GM21825 (cell line): Measurements from ENCODE around the gene MMP24.
"Not testable (repeated sequence)": the region's sequence is repeated elsewhere in the genome, so short reads cannot be mapped to it uniquely, and the experiment has no call there.

Experiments
- ATAC-seq: cut with Tn5 transposase; IDR thresholded peaks from one replicate; pipeline ENCODE4 v1.9.1; 2021; ENCODE audit warnings: mild to moderate bottlenecking, moderate library complexity; ENCODE audit not compliant: unreplicated experiment

The MMP24 gene

DNA sequence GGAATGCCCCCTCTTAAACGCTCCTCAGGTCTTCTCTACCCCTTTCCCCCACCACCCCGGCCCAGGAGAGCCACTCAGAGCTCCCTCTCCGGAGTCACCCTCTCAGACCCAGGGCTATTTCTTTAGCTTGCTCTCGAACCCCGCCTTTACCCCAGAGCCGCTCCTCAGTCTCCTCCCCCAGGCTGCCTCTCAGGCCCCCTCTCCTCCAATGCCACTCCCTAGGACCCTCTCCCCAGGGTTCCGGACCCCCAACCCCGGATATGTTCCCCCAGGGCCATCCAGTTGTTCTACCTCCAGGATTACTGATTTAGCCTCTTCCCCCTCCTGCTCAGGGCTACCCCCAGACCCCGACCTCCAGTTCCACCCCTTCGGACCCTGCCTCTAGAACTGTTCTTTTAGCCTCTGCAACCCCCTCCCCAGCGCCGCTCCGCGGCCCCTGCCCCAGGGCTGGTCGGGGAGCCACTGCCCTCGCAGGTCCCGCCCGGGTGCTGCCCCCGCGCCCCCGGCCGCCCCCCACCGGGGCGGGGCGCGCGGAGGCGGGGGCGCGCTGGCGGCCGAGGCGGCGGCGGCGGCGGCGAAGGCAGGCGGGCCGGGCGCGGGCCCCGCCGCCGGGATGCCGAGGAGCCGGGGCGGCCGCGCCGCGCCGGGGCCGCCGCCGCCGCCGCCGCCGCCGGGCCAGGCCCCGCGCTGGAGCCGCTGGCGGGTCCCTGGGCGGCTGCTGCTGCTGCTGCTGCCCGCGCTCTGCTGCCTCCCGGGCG, at the start of gene MMP24:
Gene MMP24 (plus strand): TSS at position 565 of the 758 bp plus-strand sequence. CDS start 49 bp downstream, at position 614.
- no peak for ATAC-seq

DNA sequence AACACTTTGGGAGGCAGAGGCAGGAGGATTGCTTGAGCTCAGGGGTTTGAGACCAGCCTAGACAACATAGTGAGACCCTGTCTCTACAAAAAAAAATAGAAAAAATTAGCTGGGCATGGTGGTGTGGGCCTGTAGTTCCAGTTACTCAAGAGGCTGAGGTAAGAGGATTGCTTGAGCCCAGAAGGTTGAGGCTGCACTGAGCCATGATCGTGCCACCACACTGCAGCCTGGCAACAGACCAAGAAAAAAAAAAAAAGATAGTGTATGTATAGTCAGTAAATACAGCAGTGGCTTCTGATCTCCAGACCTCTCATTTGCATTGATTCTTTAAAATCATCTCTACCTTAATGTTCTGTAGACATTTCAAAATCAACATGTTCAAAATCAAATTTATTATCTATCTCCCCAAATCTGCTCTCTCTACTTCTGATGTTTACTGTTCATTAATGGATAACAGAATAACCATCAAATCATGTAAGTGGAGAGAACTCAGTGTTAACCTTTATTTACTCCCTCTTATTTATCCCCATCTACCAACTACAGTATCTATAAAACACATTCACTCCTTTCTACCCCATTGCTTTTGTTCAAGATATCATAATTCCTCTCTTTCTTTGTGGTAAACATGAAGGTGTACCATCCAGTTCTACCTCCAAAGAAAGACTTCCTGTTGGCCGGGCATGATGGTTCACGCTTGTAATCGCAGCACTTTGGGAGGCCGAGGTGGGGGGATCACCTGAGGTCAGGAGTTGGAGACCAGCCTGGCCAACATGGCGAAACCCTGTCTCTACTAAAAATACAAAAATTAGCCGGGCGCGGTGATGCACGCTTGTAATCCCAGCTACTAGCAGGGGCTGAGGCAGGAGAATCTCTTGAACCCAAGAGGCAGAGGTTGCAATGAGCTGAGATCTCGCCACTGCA, 46.9 kb upstream of the MMP24 start:
- ATAC-seq: no peak

DNA sequence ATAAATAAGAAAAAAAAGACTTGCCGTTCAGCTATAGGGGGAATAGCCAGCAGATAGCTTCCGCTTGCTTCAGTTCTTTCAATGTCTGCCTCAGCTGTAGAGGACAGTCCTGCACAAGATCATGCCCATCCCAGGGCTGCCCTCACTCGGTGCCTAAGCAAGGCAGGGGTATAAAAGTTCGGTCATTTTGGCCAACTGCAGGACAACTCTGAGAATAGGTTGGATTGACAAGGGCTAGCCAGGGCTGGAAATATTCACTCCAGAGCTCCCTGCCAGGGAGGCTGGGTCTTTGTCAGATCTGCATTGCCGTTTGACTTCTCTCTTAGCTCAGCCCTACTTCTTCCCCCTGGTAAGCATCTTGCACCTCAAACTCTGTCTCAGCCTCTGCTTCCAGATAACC, 46.2 kb upstream of the MMP24 start:
- ATAC-seq: no peak

DNA sequence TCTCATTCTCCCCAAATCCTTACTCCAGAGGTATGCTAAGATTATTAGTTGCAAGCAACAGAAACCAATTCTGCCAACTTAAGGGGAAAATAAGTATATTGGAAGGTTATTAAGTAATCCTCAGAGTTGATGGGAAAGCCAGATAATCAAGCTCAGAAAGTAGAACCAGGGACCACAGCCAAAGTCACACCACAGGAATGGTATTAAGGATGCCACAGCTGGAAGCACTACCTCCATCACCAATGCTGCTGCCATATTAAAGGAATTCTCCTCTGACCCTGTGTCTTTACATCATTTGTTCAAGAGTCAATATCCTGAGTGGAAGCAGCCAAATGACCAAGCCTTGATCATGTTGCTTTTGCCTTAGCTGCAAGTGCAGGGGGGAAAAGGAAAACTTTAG, 44.8 kb upstream of the MMP24 start:
- ATAC-seq: no peak

DNA sequence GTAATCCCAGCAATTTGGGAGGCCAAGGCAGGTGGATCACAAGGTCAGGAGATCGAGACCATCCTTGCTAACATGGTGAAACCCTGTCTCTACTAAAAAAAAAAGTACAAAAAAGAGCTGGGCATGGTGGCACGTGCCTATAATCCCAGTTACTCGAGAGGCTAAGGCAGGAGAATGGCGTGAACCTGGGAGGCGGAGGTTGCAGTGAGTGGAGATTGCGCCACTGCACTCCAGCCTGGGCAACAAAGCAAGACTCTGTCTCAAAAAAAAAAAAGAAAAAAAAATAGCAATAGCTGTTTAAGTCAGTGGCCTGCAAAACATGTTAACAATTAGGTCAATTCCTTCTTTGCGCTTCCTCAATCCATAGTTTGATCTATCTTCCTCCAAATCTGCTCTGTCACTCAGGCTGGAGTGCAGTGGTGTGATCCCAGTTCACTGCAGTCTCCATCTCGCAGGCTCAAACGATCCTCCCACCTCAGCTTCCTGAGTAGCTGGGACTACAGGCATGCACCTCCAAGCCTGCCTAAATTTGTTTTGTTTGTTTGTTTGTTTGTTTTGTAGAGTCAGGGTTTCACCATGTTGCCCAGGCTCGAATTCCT, 39.7 kb upstream of the MMP24 start:
- ATAC-seq: not testable (repeated sequence)

DNA sequence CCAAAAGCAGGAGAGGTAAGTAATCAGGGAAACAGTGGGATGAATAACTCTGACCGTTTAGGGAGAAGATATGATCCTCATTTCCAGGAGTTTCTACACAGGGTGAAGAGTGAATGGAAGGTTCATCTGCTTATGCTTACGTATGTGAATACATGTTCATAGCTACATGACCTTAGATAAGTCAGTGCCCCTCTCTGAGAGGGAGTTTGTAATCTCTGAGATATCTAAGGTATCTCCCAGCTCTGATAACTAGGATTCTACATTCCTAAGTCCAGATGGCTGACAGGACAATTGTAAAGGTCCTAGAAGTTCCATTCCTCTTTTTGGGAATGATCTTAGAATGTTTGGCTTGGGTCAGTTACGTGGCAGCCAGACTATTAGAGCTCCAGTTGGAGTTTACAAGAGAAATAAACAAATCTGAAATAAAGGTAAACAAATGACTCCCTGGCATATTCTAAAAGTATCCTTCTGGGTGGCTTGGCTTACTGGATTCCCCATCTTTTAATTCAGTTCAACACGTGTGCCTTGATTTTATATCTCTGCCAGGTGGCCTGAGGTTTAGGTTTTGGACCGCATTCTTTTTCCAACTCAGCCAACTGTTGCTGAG, 38.8 kb upstream of the MMP24 start:
- ATAC-seq: no peak

DNA sequence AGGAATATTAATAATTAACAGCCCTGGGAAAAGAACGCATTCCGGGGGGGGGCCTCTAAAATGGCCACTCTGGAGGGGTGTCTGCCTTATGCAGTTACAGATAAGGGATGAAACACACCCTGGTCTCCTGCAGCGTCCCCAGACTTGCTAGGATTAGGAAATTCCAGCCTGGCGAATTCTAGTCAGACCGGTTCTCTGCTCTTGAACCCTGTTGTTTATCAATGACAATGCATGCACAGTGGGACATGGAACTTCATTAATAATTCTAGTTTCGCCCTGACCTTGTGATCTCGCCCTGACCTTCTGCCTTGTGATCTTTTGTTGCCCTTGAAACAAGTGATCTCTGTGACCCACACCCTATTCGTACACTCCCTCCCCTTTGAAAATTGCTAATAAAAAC, 37.3 kb upstream of the MMP24 start:
- not testable (repeated sequence) for ATAC-seq

DNA sequence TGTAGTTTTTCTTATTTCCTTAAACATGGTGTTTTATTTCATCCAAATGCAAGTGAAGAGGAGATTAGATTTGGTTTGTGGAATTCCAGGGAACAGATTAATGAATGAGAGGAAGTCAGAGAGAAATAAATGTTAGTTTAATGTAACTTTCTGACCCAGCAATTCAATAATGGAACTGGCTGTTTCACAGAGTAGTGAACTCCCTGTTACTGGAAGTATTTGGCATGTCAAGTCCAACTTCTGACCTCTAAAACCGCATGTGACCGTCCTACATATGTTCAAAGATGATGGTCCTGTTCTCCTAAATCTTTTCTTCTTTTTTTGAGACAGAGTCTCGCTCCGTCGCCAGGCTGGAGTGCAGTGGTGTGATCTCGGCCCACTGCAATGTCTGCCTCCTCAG, 35.9 kb upstream of the MMP24 start:
- ATAC-seq: no peak

DNA sequence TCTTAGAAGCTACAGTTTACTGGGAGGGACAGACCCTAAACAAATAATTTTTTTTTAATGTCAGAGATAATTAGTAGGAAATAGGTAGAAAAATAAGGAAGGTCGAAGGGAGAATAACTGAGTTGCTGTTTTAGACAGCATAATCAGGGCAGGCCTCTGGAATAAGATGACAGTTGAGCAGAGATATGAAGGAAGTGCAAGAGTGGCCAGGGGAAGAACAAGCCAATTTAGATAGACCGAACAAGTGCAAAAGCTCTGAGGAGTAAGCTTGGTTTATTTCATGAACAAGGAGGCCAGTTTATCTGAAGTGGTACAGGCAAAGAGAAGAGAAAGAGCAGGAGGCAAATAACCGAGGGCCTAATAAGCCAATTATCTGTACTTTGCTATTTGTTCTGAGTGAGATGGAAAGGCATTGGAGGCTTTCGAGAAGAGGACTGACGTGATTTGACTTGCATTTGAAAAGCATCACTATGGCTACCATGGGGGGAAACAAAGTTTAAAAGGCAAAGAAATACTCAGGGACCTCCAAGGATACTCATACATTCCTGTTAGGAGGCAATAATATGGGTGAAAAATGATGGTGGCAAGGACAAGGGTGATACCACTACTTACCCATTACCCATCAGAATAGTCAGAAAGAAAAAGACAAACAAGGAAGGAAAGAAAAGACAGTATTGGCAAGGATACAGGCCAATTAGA, 34.9 kb upstream of the MMP24 start:
- ATAC-seq: no peak

DNA sequence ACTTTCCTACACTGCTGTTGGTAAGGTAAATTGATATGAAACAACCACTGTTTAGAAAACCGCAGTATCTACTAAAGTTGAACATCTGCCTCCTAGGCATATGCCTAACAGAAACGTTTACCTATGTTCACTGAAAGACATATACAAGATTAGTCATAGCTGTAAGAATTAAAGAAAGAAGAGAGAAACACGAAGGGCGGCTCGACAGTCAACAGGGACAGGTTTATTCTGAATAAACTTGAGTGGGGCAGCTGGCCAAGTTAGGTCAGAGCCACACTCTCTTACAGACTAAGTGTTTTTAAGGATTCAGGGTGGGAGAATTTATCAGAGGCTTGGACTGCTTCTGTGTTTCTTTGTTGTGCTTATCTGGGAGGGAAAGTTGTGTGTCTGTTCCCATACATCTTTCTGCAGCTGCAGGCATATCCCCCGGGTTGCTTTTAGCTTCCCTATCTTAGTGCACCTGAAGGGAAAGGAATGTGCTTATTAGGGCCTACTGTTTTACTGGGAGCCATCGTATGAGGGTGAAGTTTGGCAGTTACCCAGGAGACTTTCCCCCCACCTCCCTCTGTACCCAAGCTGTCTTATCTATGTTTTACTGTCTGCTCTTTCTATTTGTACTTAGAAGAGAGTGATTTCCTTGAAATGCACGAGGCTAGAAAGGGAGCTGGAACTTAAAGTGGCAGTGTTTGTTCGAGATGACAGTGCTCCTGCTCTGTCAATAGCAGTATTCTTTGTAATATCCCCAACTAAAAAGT, 34.2 kb upstream of the MMP24 start:
- no peak for ATAC-seq

DNA sequence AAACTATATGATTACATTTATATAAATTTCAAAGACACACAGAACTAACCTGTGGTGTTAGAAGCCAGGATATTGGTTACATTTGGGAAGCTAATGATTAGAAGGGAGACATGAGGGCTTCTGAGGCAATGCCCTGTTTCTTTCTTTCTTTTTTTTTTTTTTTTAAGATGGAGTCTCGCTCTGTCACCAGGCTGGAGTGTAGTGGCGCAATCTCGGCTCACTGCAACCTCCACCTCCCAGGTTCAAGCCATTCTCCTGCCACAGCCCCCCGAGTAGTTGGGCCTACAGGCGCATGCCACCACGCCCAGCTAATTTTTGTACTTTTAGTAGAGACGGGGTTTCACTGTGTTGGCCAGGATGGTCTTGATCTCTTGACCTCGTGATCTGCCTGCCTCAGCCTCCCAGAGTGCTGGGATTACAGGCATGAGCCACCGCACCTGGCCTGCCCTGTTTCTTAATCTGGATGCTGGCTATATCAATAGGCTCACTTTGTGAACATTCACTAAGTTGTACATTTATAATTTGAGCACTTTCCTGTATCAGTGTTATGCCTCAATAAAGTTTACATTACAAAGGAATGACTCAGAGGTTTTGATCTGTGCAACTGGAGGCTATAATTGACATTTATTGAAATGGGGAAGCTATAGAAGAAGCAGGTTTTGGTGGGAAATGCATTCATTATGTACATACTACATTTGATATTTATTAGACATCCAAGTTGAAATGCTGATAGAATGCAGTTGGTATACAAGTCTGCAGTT, 33.3 kb upstream of the MMP24 start:
- ATAC-seq: not testable (repeated sequence)

DNA sequence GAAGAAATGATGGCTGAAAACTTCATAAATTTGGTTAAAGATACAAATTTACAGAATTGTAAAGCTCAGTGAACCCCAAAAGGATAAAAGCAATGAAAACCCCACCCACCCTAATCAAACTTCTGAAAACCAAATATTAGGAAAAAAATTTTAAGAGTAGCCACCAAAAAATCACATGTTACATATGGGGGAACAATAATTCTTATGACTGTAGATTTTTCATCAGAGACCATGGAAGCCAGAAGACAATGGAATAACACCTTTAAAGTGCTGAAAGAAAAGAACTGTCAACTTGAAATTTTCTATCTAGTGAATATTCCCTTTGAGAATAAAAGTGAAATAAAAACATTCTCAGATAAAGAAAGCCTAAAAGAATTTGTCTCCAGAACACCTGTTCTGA, 30.2 kb upstream of the MMP24 start:
- no peak for ATAC-seq

DNA sequence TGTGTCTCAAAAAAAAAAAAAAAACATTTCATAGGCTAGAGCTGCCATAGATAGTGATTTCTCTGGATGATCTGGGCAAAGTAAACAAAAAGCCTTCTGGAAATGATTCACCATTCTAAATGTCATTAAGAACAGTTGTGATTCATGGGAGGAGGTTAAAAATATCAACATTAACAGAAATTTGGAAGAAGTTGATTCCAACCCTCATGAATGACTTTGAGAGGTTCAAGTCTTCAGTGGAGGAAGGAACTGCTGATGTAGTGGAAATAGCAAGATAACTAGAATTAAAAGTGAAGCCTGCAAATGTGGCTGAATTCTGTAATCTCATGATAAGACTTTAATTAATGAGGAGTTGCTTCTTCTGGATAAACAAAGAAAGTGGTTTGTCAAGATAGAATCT, 26.8 kb upstream of the MMP24 start:
- ATAC-seq: no peak

DNA sequence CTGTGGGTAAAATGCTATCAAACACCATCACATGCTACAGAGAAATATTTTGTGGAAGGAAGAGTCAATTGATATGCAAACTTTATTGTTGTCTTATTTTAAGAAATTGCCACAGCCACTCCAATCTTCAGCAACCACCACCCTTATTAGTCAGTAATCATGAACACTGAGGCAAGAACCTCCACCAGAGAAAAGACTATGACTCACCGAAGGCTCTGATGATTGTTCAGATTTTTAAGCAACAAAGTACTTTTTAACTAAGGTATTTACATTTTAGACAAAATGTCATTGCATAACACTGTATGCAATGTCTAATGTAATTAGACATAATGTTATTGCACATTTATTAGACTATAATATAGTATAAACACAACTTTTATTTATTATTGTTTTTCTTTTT, 26.2 kb upstream of the MMP24 start:
- ATAC-seq: no peak

DNA sequence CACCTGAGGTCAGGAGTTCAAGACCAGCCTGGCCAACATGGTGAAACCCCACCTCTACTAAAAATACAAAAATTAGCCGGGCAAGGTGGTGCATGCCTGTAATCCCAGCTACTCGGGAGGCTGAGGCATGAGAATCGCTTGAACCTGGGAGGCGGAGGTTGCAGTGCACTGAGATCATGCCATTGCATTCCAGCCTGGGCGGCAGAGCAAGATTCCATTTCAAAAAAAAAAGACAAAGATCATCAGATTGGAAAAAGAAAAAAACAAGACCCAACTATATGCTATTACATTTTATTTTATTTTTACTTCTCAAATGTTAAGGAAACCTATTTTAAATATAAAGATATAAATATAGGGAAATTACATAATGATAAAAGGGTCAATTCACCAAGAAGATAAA, 25.0 kb upstream of the MMP24 start:
- not testable (repeated sequence) for ATAC-seq

DNA sequence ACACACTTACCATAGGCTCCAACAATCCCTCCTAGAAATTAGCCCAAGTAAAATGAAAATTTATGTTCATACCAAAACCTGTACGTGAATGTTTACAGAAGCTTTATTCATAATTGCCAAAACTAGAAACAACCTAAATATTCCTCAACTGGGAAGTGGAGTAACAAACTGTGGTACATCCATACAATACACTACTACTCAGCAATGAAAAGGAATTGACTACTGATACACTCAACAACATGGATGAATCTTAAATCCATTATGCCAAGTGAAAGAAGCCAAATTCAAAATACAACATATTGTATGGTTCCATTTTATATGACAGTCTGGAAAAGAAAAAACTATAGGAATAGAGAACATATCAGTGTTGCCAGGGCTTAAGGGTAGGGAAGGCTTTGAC, 19.7 kb upstream of the MMP24 start:
- ATAC-seq: no peak

DNA sequence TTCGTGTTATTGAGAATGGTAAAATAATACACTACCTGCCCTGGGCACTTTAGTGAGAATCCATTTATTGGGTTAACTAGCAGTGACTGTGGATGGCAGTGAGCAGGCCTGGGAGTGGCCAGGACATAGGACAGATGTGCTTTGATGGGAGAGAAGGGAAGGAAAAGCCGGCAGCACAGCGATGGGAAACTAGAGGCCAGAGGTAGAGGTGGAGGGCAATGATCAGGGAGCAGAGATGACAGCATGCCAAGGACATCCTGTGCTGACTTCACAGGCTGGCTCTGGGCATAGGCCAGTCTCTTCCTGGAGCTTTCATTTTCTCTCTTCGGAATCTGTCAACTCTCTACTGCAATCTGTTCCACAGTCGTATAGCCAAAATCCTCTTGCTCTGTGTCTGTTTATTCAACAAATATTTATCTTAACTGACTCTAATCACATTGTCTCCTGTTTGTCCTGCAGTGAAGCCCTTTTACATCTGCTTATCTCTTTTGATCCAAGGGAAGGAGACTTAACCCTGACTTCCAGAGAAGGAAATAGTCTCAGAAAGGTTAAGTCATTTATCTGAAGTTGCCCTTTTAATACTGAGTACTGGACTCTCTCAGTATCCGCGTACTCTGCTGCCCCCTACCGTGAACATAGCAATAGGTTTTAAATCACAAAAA, 18.4 kb upstream of the MMP24 start:
- ATAC-seq: no peak

DNA sequence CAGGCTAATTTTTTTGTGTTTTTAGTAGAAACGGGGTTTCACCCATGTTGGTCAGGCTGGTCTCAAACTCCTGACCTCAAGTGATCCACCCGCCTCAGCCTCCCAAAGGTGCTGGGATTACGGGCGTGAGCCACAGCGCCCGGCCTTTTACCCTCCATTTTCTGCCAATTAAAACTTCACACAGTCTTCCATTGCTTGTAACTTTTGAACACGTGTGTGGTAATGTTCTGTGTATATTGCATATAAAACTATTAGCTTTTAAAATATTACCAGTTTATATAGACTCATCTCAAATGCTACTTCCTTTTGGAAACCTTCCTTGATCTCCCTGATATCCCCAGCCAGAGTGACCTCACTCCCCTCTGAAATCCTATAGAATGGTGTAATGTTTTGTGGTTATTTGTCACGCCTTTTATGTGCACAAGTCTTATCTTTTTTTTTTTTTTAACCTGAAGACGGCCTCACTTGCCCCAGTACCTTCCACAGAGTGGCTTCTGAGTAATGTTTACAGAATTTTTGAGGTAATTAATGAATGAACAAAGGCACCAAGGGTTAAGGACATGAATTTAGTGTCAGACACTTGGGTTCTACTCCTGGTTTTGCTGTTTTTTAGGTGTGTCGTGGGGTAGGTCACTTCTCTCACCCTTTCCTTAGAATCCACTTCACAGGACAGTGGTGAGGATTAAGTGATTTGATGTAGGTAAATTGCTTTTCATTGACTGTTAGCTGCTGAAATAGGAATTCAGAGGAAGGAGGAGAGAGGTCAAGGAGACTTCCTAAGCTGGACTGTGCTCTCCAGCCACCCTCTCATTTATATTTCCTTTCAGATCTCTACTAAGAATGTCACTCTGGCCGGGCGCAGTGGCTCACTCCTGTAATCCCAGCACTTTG, 11.2 kb upstream of the MMP24 start:
- ATAC-seq: no peak
